HepG2 (cell line): ENCODE data around the gene TRAP1. TPM values are rescaled to one million over a fixed set of nuclear protein-coding genes. Genes with fewer than 3 reads are reported as not detected.
A peak's percentile ranks its signal among the peaks of the same experiment; 100 is the strongest.

Source experiments
- AKAP8 ChIP-seq: sonication (generic); formaldehyde crosslinking; IDR thresholded peaks from 2 replicates; pipeline ENCODE4 v1.5.1; 2020; ENCODE audit warnings: mild to moderate bottlenecking, missing genetic modification reagents
- CBX2 ChIP-seq, 2 experiments: fragments of 200-600 bp in 1 of 2; sonication (generic); formaldehyde crosslinking in 1 of 2; IDR thresholded peaks; 2 replicates each; pipeline versions ENCODE4 v1.7.0 to v1.8.1; 2018 to 2022; ENCODE audit warnings: low read depth in 2 of 2, low read length in 1 of 2, mild to moderate bottlenecking in 1 of 2, missing genetic modification reagents in 1 of 2
- CBX5 ChIP-seq: sonication (generic); formaldehyde crosslinking; IDR thresholded peaks from 2 replicates; pipeline ENCODE4 v1.4.0; 2020; ENCODE audit warnings: missing genetic modification reagents, borderline replicate concordance
- KAT8 ChIP-seq: IDR thresholded peaks from 2 replicates; pipeline ENCODE4 v1.6.1; 2016; ENCODE audit warnings: missing genetic modification reagents, missing compliant biosample characterization
- MAZ ChIP-seq, 2 experiments: sonication (generic) in 1 of 2; formaldehyde crosslinking in 1 of 2; IDR thresholded peaks; 2 replicates each; pipeline versions ENCODE4 v1.5.0 to v1.6.1; 2012 to 2020; ENCODE audit warnings: low read depth in 2 of 2, mild to moderate bottlenecking in 2 of 2, borderline replicate concordance in 1 of 2, improper control_type of control experiment in 1 of 2, low read length in 1 of 2, missing genetic modification reagents in 1 of 2, moderate library complexity in 1 of 2
- NFYB ChIP-seq: sonication (generic); formaldehyde crosslinking; IDR thresholded peaks from 2 replicates; pipeline ENCODE4 v1.4.0; 2020; ENCODE audit warnings: missing genetic modification reagents
- TBL1XR1 ChIP-seq: fragments of 150-350 bp; IDR thresholded peaks from 2 replicates; pipeline ENCODE4 v1.6.1; 2014; ENCODE audit warnings: borderline replicate concordance, low read length; ENCODE audit not compliant: partially characterized antibody
- XBP1 ChIP-seq: sonication (generic); formaldehyde crosslinking; IDR thresholded peaks from 2 replicates; pipeline ENCODE4 v1.5.0; 2020; ENCODE audit warnings: missing genetic modification reagents
- ZFAT ChIP-seq: sonication (generic); formaldehyde crosslinking; conservative IDR thresholded peaks from 2 replicates; pipeline ENCODE4 v1.8.1; 2023; ENCODE audit warnings: missing genetic modification reagents, inconsistent platforms
- ZNF180 ChIP-seq: sonication (generic); formaldehyde crosslinking; IDR thresholded peaks from 2 replicates; pipeline ENCODE4 v1.4.0; 2020; ENCODE audit warnings: low read depth, missing genetic modification reagents, borderline replicate concordance
- ZNF333 ChIP-seq: sonication (generic); formaldehyde crosslinking; IDR thresholded peaks from 2 replicates; pipeline ENCODE4 v1.4.0; 2020; ENCODE audit warnings: mild to moderate bottlenecking, missing genetic modification reagents, borderline replicate concordance
- ZNF343 ChIP-seq: sonication (generic); formaldehyde crosslinking; IDR thresholded peaks from 2 replicates; pipeline ENCODE4 v1.4.0; 2020; ENCODE audit warnings: mild to moderate bottlenecking, missing genetic modification reagents
- ZNF546 ChIP-seq: sonication (generic); formaldehyde crosslinking; conservative IDR thresholded peaks from 2 replicates; pipeline ENCODE4 v1.8.1; 2023; ENCODE audit warnings: mild to moderate bottlenecking, missing genetic modification reagents
- ZNF652 ChIP-seq: IDR thresholded peaks from 2 replicates; pipeline ENCODE4 v1.6.1; 2016; ENCODE audit warnings: low read depth, borderline replicate concordance
- ZNF720 ChIP-seq: sonication (generic); formaldehyde crosslinking; IDR thresholded peaks from 2 replicates; pipeline ENCODE4 v1.4.0; 2020; ENCODE audit warnings: missing genetic modification reagents
- ZNF816 ChIP-seq: sonication (generic); formaldehyde crosslinking; IDR thresholded peaks from 2 replicates; pipeline ENCODE4 v1.8.0; 2022; ENCODE audit warnings: missing genetic modification reagents, mild to moderate bottlenecking, borderline replicate concordance
- polyA plus RNA-seq, 8 experiments: library from polyadenylated mRNA; depleted of rRNA in 3 of 8; stranded (reverse) in 7 of 8; unstranded in 1 of 8; fragments of >200 nt; fragmentation: Illumina TruSeq in 4 of 8; extraction: Trizol in 4 of 8; gene quantifications; 2 replicates each; pipeline versions ENCODE4 v1.2.1 to v1.2.3, GENCODE V29; 2011 to 2016; ENCODE audit warnings: low read depth in 4 of 8, missing spikeins in 1 of 8, mixed read lengths in 1 of 8; ENCODE audit not compliant: insufficient read depth in 1 of 8
- total RNA-seq, 5 experiments: library from RNA; depleted of rRNA; stranded (reverse); fragments of >200 nt; fragmentation: Illumina TruSeq; extraction: Trizol; gene quantifications; 2 replicates each; pipeline ENCODE4 v1.2.3, GENCODE V29; 2016; ENCODE audit warnings: low read depth in 1 of 5
- TF ChIP-seq, protein P1 (sequence below): sonication (generic); formaldehyde crosslinking; IDR thresholded peaks from 2 replicates; pipeline ENCODE4 v1.9.0; 2022; ENCODE audit warnings: low read depth, missing genetic modification reagents
- TF ChIP-seq, protein P2 (sequence below), 2 experiments: IDR thresholded peaks; 2 replicates each; pipeline ENCODE4 v1.6.1; 2011 to 2012; ENCODE audit warnings: low read length in 2 of 2, borderline replicate concordance in 1 of 2, low read depth in 1 of 2, mild to moderate bottlenecking in 1 of 2, moderate library complexity in 1 of 2
- TF ChIP-seq, protein P3 (sequence below): sonication (generic); formaldehyde crosslinking; IDR thresholded peaks from 2 replicates; pipeline ENCODE4 v1.8.0; 2022; ENCODE audit warnings: missing genetic modification reagents, low read depth, mild to moderate bottlenecking, borderline replicate concordance
- TF ChIP-seq, protein P4 (sequence below): sonication (generic); formaldehyde crosslinking; IDR thresholded peaks from 2 replicates; pipeline ENCODE4 v1.4.0; 2020; ENCODE audit warnings: mild to moderate bottlenecking, missing genetic modification reagents
- TF ChIP-seq, protein P5 (sequence below): sonication (generic); formaldehyde crosslinking; IDR thresholded peaks from 2 replicates; pipeline ENCODE4 v1.4.0; 2020; ENCODE audit warnings: missing genetic modification reagents

The TRAP1 gene
- total and polyA plus RNA-seq, 2 of the 13 experiments (the other 11 are each of a cell fraction or from before 2014, with no cell fraction given): 127 to 240 TPM

DNA sequence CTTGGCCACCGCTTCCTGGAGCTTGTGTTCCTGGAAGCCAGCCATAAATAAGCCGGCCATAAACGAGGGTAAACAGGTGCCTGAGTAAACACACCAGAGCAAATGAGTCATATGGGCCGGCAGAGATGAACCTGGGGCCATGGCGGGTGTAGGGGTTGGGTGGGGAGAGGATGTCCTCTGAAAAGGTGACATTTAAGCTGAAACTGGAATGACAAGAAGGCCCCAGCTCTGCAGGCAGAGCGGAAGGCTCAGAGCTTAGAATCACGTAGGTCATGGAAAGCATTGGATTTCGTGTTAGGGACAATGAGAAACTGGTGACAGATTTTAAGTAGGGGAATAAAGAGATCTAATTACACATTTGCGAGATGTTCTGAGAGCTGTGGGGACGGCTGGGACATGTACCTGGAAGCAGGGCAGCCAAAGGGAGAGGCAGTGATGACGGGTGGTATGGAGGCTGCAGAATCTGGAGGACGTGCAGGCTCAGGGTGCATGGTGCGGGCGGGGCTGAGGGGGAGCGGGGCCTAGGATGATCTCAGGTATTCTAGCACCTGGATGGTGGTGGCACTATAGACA is 70.9 kb downstream of the TRAP1 start (continued):
- TF ChIP-seq, protein P1, sequence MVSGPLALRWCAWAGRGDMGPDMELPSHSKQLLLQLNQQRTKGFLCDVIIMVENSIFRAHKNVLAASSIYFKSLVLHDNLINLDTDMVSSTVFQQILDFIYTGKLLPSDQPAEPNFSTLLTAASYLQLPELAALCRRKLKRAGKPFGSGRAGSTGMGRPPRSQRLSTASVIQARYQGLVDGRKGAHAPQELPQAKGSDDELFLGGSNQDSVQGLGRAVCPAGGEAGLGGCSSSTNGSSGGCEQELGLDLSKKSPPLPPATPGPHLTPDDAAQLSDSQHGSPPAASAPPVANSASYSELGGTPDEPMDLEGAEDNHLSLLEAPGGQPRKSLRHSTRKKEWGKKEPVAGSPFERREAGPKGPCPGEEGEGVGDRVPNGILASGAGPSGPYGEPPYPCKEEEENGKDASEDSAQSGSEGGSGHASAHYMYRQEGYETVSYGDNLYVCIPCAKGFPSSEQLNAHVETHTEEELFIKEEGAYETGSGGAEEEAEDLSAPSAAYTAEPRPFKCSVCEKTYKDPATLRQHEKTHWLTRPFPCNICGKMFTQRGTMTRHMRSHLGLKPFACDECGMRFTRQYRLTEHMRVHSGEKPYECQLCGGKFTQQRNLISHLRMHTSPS (CRISPR knock-in tag): no peak
- TF ChIP-seq ZFAT (no peak), KAT8 (no peak), CBX5 (CRISPR knock-in tag) (no peak), ZNF546 (CRISPR knock-in tag) (no peak), AKAP8 (no peak), ZNF720 (CRISPR knock-in tag) (no peak), NFYB (CRISPR knock-in tag) (no peak), ZNF180 (CRISPR knock-in tag) (no peak), CBX2 (IDR thresholded peaks at IDR 0.05; ENCODE audit: low read depth, low read length) (no peak), CBX2 (CRISPR knock-in tag; IDR thresholded peaks at IDR 0.05; ENCODE audit: low read depth) (no peak), ZNF652 (CRISPR knock-in tag) (0 out of 2 replicates have a peak, but pooled peaks have one; percentile 26), TBL1XR1 (no peak), ZNF343 (no peak), MAZ (IDR thresholded peaks at IDR 0.05; ENCODE audit: borderline replicate concordance, low read depth, low read length) (no peak), MAZ (CRISPR knock-in tag; IDR thresholded peaks at IDR 0.05; ENCODE audit: low read depth) (no peak), XBP1 (CRISPR knock-in tag) (no peak), ZNF333 (CRISPR knock-in tag) (no peak), ZNF816 (CRISPR knock-in tag) (peak; percentile 72; the same call in 1 of the 2 replicates)
- TF ChIP-seq, protein P2, sequence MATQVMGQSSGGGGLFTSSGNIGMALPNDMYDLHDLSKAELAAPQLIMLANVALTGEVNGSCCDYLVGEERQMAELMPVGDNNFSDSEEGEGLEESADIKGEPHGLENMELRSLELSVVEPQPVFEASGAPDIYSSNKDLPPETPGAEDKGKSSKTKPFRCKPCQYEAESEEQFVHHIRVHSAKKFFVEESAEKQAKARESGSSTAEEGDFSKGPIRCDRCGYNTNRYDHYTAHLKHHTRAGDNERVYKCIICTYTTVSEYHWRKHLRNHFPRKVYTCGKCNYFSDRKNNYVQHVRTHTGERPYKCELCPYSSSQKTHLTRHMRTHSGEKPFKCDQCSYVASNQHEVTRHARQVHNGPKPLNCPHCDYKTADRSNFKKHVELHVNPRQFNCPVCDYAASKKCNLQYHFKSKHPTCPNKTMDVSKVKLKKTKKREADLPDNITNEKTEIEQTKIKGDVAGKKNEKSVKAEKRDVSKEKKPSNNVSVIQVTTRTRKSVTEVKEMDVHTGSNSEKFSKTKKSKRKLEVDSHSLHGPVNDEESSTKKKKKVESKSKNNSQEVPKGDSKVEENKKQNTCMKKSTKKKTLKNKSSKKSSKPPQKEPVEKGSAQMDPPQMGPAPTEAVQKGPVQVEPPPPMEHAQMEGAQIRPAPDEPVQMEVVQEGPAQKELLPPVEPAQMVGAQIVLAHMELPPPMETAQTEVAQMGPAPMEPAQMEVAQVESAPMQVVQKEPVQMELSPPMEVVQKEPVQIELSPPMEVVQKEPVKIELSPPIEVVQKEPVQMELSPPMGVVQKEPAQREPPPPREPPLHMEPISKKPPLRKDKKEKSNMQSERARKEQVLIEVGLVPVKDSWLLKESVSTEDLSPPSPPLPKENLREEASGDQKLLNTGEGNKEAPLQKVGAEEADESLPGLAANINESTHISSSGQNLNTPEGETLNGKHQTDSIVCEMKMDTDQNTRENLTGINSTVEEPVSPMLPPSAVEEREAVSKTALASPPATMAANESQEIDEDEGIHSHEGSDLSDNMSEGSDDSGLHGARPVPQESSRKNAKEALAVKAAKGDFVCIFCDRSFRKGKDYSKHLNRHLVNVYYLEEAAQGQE (IDR thresholded peaks at IDR 0.05; ENCODE audit: borderline replicate concordance in 1 of 2, low read depth in 1 of 2, low read length in 2 of 2): no peak
- TF ChIP-seq, protein P3, sequence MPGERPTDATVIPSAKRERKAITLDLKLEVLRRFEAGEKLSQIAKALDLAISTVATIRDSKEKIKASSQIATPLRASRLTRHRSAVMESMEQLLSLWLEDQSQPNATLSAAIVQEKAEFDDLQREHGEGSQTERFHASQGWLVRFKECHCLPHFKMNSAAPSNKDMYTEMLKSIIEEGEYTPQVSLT (CRISPR knock-in tag): no peak
- TF ChIP-seq, protein P4, sequence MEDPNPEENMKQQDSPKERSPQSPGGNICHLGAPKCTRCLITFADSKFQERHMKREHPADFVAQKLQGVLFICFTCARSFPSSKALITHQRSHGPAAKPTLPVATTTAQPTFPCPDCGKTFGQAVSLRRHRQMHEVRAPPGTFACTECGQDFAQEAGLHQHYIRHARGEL (CRISPR knock-in tag): no peak
- TF ChIP-seq, protein P5, sequence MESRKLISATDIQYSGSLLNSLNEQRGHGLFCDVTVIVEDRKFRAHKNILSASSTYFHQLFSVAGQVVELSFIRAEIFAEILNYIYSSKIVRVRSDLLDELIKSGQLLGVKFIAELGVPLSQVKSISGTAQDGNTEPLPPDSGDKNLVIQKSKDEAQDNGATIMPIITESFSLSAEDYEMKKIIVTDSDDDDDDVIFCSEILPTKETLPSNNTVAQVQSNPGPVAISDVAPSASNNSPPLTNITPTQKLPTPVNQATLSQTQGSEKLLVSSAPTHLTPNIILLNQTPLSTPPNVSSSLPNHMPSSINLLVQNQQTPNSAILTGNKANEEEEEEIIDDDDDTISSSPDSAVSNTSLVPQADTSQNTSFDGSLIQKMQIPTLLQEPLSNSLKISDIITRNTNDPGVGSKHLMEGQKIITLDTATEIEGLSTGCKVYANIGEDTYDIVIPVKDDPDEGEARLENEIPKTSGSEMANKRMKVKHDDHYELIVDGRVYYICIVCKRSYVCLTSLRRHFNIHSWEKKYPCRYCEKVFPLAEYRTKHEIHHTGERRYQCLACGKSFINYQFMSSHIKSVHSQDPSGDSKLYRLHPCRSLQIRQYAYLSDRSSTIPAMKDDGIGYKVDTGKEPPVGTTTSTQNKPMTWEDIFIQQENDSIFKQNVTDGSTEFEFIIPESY (CRISPR knock-in tag): peak; percentile 52; the same call in 1 of the 2 replicates
